ENCODE measurements around the gene TMOD2. TPM values are rescaled to one million over a fixed set of nuclear protein-coding genes. Genes with fewer than 3 reads are reported as not detected.

Gene TMOD2
- total RNA-seq, 1 experiment from 2014 or later: 3.6 TPM

DNA sequence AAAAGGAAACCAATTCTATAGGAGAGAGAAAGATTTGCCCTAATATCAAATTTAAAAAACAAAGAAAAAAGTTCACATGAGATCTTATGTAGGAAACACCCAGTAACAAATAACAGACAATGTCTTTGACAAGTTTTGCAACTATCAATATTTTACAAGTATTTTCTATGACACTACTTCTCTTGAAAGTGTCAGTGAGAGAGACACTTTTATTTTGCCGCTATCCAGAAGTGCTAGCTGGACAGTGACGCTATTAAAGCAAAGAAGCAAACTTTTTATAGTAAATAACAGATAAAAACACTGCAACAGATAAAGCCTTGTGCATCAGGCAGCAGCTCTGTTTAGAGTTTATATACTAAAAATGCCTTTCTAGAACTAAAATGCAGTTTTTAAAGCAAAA lies 27.2 kb upstream of the TMOD2 start:
- Mint-ChIP-seq H3K27me3 (ENCODE audit: low read depth) (no peaks in the 10 kb centered on the region), H3K27ac (no peak overlapping the region), H3K4me1 (peaks cover 36% of the 10 kb centered on the region), H3K36me3 (peaks cover 7% of the 10 kb centered on the region), H3K4me3 (no peak overlapping the region), H3K9me3 (peaks cover 6% of the 10 kb centered on the region; the same call in 1 of the 2 replicates)
- TF ChIP-seq TEAD1 (CRISPR knock-in tag; IDR thresholded peaks at IDR 0.05) (no peak), FOXK1 (CRISPR knock-in tag; IDR thresholded peaks at IDR 0.05) (no peak), JAZF1 (CRISPR knock-in tag; IDR thresholded peaks at IDR 0.05) (no peak), SP1 (CRISPR knock-in tag; conservative IDR thresholded peaks at IDR 0.05) (no peak), ZNF263 (CRISPR knock-in tag; IDR thresholded peaks at IDR 0.05; ENCODE audit: low read depth) (no peak), RELA (CRISPR knock-in tag; IDR thresholded peaks at IDR 0.05; ENCODE audit: borderline replicate concordance) (no peak), NFE2L1 (CRISPR knock-in tag; IDR thresholded peaks at IDR 0.05) (no peak), SMAD3 (CRISPR knock-in tag; IDR thresholded peaks at IDR 0.05; ENCODE audit: borderline replicate concordance) (no peak)
- TF ChIP-seq, protein P1, sequence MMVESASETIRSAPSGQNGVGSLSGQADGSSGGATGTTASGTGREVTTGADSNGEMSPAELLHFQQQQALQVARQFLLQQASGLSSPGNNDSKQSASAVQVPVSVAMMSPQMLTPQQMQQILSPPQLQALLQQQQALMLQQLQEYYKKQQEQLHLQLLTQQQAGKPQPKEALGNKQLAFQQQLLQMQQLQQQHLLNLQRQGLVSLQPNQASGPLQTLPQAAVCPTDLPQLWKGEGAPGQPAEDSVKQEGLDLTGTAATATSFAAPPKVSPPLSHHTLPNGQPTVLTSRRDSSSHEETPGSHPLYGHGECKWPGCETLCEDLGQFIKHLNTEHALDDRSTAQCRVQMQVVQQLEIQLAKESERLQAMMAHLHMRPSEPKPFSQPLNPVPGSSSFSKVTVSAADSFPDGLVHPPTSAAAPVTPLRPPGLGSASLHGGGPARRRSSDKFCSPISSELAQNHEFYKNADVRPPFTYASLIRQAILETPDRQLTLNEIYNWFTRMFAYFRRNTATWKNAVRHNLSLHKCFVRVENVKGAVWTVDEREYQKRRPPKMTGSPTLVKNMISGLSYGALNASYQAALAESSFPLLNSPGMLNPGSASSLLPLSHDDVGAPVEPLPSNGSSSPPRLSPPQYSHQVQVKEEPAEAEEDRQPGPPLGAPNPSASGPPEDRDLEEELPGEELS (CRISPR knock-in tag; IDR thresholded peaks at IDR 0.05): no peak
- TF ChIP-seq, protein P2, sequence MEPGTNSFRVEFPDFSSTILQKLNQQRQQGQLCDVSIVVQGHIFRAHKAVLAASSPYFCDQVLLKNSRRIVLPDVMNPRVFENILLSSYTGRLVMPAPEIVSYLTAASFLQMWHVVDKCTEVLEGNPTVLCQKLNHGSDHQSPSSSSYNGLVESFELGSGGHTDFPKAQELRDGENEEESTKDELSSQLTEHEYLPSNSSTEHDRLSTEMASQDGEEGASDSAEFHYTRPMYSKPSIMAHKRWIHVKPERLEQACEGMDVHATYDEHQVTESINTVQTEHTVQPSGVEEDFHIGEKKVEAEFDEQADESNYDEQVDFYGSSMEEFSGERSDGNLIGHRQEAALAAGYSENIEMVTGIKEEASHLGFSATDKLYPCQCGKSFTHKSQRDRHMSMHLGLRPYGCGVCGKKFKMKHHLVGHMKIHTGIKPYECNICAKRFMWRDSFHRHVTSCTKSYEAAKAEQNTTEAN (CRISPR knock-in tag; IDR thresholded peaks at IDR 0.05): no peak
- TF ChIP-seq, protein P3, sequence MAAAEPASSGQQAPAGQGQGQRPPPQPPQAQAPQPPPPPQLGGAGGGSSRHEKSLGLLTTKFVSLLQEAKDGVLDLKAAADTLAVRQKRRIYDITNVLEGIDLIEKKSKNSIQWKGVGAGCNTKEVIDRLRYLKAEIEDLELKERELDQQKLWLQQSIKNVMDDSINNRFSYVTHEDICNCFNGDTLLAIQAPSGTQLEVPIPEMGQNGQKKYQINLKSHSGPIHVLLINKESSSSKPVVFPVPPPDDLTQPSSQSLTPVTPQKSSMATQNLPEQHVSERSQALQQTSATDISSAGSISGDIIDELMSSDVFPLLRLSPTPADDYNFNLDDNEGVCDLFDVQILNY (CRISPR knock-in tag; IDR thresholded peaks at IDR 0.05): no peak
- TF ChIP-seq, protein P4, sequence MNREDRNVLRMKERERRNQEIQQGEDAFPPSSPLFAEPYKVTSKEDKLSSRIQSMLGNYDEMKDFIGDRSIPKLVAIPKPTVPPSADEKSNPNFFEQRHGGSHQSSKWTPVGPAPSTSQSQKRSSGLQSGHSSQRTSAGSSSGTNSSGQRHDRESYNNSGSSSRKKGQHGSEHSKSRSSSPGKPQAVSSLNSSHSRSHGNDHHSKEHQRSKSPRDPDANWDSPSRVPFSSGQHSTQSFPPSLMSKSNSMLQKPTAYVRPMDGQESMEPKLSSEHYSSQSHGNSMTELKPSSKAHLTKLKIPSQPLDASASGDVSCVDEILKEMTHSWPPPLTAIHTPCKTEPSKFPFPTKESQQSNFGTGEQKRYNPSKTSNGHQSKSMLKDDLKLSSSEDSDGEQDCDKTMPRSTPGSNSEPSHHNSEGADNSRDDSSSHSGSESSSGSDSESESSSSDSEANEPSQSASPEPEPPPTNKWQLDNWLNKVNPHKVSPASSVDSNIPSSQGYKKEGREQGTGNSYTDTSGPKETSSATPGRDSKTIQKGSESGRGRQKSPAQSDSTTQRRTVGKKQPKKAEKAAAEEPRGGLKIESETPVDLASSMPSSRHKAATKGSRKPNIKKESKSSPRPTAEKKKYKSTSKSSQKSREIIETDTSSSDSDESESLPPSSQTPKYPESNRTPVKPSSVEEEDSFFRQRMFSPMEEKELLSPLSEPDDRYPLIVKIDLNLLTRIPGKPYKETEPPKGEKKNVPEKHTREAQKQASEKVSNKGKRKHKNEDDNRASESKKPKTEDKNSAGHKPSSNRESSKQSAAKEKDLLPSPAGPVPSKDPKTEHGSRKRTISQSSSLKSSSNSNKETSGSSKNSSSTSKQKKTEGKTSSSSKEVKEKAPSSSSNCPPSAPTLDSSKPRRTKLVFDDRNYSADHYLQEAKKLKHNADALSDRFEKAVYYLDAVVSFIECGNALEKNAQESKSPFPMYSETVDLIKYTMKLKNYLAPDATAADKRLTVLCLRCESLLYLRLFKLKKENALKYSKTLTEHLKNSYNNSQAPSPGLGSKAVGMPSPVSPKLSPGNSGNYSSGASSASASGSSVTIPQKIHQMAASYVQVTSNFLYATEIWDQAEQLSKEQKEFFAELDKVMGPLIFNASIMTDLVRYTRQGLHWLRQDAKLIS (CRISPR knock-in tag; IDR thresholded peaks at IDR 0.05; ENCODE audit: borderline replicate concordance): no peak
- no peak for ATAC-seq
- ChIA-PET CTCF (no interaction called here), POLR2A (no interaction called here)
- no peak for DNase-seq (ENCODE audit: low spot score)

DNA sequence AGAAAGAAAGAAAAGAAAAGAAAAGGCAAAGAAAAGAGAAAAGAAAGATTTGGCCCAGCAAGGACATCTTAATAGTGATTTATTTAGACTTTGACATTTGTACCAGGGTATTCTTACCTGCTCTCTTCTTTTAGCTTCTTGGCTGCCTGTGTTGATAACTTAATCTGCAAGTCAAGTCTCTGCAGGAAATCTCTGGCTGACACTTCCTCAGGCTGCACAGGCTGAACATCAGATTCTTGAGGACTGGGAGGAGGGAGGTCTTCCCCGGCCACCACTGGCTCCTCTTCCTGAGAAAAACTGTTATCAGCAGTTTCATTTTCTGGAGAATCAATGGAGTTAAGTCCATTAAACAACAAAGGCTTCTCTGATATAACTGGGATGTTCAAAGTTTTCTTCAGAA lies 26.7 kb upstream of the TMOD2 start:
- peaks cover 36% of the 10 kb centered on the region for H3K4me1 Mint-ChIP-seq

More for the DNA sequence above, 26.7 kb upstream of the TMOD2 start:
- ATAC-seq: no peak
- Mint-ChIP-seq H3K27me3 (ENCODE audit: low read depth) (no peaks in the 10 kb centered on the region), H3K4me3 (no peak overlapping the region), H3K36me3 (peaks cover 7% of the 10 kb centered on the region), H3K27ac (0 out of 2 replicates have a peak overlapping the region, but pooled peaks have one; percentile 51), H3K9me3 (peaks cover 6% of the 10 kb centered on the region; the same call in 1 of the 2 replicates)
- DNase-seq (ENCODE audit: low spot score): no peak
- TF ChIP-seq ESRRA (CRISPR knock-in tag; IDR thresholded peaks at IDR 0.05; ENCODE audit: borderline replicate concordance) (no peak), JUN (CRISPR knock-in tag; IDR thresholded peaks at IDR 0.05) (no peak), CBFB (CRISPR knock-in tag; IDR thresholded peaks at IDR 0.05; ENCODE audit: low read depth) (no peak), ETV6 (CRISPR knock-in tag; IDR thresholded peaks at IDR 0.05) (no peak), TEAD1 (CRISPR knock-in tag; IDR thresholded peaks at IDR 0.05) (no peak), GABPB1 (CRISPR knock-in tag; IDR thresholded peaks at IDR 0.05) (no peak), NFYB (CRISPR knock-in tag; conservative IDR thresholded peaks at IDR 0.05; ENCODE audit: low read depth) (no peak), ZNF232 (CRISPR knock-in tag; IDR thresholded peaks at IDR 0.05) (no peak)
- TF ChIP-seq, protein P5, sequence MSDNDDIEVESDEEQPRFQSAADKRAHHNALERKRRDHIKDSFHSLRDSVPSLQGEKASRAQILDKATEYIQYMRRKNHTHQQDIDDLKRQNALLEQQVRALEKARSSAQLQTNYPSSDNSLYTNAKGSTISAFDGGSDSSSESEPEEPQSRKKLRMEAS (CRISPR knock-in tag; IDR thresholded peaks at IDR 0.05): no peak
- TF ChIP-seq, protein P6, sequence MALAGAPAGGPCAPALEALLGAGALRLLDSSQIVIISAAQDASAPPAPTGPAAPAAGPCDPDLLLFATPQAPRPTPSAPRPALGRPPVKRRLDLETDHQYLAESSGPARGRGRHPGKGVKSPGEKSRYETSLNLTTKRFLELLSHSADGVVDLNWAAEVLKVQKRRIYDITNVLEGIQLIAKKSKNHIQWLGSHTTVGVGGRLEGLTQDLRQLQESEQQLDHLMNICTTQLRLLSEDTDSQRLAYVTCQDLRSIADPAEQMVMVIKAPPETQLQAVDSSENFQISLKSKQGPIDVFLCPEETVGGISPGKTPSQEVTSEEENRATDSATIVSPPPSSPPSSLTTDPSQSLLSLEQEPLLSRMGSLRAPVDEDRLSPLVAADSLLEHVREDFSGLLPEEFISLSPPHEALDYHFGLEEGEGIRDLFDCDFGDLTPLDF (CRISPR knock-in tag; IDR thresholded peaks at IDR 0.05): no peak
- TF ChIP-seq, protein P7, sequence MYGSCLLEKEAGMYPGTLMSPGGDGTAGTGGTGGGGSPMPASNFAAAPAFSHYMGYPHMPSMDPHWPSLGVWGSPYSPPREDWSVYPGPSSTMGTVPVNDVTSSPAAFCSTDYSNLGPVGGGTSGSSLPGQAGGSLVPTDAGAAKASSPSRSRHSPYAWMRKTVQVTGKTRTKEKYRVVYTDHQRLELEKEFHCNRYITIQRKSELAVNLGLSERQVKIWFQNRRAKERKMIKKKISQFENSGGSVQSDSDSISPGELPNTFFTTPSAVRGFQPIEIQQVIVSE (CRISPR knock-in tag; IDR thresholded peaks at IDR 0.05; ENCODE audit: borderline replicate concordance): no peak
- TF ChIP-seq, protein P8, sequence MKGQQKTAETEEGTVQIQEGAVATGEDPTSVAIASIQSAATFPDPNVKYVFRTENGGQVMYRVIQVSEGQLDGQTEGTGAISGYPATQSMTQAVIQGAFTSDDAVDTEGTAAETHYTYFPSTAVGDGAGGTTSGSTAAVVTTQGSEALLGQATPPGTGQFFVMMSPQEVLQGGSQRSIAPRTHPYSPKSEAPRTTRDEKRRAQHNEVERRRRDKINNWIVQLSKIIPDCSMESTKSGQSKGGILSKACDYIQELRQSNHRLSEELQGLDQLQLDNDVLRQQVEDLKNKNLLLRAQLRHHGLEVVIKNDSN (CRISPR knock-in tag; IDR thresholded peaks at IDR 0.05): no peak
- CTCF ChIA-PET: no interaction called here
- POLR2A ChIA-PET: no interaction called here
